GM19324 (cell line): ENCODE data around the gene GRK5.

ENCODE experiments used
- ATAC-seq: cut with Tn5 transposase; IDR thresholded peaks from one replicate; pipeline ENCODE4 v1.9.1; 2021; ENCODE audit warnings: mild to moderate bottlenecking, moderate library complexity; ENCODE audit not compliant: unreplicated experiment, low FRiP score

Gene GRK5

DNA sequence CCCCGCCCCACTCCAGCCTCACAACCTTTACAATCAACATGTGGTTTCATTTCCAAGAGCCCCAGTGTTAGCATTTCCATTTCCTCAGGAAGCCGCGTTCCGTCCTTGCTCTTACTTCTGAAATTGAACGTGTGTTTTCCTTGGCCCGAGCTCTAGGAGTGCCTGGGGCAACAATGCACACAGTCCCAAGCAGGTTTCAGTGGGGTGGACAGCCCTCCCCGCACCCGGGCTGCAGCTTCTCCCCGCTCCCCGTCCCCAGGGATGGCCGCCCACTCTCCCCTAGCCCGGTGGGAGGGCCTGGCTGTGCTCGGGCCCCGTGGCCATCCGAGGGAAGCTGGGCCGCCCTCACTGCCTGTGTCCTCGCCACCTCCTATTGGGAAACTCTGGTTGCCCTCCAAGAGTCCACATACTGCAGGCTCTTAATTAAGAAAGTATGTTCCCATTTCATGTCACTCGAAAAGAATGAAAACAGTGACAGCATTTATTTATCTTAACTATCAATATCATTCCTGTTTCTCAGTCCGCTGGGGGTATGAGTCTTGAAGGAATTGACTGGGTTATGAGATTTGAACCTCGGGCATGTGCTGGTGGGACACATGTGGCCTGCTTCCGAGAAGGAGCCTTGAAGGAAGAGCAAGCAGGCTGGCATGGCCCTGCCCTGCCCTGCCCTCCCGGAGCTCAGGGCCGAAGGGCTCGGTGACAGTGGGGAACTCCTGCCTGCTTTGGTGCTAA, 163.8 kb downstream of the GRK5 start:
- ATAC-seq: no peak

DNA sequence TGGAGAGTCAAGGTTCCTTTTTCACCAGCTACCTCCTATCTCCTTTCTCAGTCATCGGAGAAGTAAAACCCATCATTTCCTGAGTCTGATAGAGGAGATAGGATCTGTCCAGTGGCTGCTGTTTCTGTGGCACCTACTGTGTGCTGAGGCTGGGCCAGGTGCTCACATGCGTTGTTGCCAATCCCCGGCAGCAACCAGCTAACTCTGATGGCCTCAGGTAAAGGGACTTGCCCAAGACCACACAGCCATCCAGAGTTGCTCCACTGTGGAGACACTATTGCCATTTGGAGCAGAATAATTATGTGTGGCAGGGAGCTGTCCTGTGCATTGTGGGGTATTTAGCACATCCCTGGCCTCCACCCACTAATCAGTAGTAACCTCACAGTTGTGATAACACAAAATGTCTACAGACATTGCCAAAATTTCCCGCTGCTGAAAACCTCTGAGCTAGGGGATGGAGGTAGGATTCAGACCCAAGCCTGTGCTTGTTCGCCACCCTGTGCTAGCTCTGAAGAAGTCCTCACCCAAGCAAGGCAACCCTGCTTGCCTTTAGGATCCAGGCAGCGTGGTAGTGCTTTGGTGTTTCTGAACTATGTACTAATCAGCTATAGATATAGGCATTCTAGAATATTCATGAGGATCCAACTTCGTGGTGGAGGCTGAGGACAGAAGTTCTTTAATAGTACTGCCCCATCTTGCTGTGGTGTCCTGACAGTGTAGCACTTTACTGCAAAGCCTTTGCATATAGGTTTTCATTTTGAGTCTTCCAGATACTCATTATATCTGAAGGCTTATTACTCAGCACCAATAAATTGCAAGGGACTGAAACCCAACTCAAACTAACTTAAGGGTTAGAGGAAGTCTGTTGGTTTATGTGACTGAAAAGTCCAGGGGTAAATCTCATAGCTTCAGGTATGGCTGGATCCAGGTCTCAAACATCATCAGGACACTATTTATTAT, 164.6 kb downstream of the GRK5 start:
- no peak for ATAC-seq

DNA sequence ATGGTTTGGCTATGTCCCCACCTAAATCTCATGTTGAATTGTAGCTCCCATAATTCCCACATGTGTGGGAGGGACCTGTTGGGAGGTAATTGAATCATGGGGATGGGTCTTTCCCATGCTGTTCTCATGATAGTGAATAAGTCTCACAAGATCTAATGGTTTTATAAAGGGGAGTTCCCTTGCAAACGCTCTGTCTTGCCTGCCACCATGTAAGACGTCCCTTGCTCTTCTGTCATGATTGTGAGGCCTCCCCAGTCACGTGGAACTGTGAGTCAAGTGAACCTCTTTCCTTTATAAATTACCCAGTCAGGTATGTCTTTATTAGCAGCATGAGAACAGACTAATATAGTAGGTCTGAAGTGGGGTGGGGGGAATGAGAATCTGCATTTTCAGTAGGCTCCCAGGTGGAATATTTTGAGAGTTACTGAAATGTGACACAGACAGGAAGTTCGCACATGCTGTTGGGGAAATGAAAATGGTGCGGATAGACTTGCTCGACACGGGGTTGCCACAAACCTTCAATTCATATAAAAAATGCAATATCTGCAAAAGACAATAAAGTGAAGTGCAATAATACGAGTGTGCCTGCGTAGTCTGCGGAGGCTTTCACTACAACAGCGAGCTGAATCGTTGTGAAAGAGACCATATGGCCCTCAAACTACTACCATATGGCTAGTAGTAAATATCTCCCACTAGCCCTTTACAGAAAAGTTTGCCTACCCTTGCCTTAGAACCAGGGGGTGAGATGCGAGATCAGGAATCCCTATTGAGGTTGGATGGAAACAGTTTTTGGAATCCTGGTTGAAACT, 166.1 kb downstream of the GRK5 start:
- no peak for ATAC-seq

DNA sequence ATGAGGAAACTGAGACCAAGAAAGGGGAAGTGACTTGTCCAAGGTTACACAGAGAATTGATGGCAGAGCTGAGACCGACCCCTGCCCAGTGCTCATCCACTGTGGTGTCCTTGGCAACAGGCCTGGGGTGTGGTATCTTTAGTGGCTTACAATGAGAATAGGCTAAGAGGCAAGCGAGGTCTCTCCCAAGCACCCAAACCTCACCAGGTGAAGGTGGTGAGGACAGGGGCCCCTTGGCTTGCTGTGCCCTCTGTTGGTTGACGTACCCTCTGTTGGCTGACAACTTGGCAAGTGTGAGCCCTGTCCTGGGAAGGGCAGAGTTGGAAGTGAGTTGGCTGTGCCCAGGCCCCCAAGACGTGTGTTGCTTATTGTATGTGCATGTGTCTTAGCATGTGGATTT, 166.9 kb downstream of the GRK5 start:
- ATAC-seq: no peak

DNA sequence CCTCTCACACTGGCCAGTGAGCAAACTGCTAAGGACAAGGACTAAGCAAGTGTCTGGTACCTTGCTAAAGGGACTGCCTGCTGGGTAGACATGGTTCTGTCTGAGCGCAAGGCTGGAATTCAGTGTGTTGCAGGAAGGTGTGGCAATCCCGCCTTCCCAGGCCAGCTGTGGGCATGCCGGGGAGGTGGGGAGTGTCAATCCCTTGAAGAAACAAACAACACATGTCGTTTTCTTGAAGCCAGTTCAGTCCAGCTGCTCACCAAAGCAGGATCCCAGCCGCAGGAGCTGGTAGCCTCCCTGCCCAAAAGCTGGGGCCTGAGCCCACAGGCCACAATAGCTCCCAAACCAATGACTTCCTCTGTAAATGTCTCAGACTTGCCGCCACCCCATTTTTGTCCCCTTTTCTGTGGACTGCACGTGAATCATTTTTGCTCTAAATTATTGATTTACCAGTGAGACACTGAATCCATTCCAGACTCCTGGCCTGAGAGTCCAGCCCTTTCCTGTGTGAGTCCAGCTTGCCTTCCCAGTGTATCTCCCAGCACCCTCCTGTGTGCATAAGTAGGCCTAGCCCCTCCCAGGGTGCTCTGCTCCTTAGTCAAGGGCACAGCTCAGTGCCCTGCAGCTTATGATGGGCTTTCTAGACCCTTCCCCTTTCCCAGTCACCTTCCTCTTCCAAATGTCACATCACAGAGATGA, 168.4 kb downstream of the GRK5 start:
- ATAC-seq: no peak

DNA sequence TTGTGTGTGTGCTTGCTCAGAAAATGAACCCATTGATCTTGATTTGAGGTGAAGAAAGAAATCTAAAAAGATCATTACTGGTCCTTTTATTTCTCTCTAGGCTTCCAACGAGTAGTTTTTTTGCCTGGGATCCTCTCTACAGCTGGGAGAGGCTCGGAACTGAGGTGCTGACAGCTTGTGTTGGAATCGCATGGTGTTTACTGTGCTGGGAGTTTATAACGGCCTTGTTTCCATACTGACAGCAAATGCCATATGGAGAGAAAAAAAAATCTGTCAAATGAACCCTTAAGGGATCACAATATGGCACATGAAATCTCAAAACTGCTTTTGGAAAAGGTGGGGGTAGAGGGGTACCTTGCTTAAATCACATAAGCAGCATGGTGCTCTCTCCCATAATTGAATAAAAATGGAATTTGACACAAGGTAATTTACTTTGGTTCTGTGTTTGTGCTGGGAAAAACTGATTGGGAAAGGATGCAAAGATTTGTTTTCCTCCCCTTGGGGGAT, 170.1 kb downstream of the GRK5 start:
- ATAC-seq: no peak

DNA sequence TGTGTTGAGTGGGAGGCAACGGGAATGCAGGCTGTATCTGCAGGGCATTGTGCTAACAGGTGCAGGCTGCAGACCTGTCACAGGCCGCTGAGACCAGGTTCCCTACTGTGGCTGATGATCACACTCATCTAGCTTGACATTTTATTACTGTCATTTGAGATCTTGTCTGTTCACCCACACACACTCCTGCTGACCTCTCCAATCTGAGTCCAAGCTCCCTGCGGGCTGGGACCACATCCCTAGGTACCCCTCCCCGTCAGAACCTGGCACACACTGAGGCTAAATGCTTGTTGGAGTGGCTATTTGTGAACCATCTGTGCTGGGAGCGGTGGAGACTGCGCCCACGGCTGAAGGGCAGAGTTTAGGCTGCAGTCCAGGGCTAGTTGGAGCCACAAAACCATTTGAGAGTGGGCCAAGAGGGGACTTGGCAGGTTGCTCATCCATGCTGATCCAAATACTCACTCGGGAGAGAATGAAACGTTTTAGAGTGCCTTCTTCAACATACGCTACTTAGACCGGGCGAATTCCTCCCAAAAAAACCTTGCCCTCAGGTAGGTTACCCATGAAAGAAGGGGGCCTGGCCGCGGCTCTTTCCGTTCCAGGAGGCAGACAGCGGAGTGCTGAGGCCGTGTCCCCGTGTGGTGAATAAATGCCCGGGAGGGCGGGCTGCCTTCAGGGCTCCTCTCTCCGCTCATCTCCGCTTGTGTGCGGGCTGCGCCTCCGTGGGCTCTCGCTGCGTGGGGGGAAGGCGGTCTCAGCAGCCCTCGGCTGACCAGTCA, 170.8 kb downstream of the GRK5 start:
- no peak for ATAC-seq

DNA sequence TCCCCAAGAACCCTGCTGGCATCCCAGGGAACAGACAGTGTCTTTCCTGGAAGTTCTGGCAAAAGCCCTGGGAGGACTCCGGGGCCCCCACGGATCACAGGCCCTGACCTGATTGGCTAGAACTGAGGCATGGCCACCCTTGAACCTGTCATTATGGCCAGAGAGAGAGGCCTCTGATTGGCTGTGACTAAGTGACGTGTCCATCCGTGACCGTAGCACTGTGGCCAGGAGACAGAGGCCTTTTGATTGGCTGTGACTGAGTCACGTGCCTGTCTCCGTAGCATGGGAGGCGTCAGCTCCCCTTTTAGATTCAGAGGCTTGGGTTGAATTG, 171.3 kb downstream of the GRK5 start:
- no peak for ATAC-seq

DNA sequence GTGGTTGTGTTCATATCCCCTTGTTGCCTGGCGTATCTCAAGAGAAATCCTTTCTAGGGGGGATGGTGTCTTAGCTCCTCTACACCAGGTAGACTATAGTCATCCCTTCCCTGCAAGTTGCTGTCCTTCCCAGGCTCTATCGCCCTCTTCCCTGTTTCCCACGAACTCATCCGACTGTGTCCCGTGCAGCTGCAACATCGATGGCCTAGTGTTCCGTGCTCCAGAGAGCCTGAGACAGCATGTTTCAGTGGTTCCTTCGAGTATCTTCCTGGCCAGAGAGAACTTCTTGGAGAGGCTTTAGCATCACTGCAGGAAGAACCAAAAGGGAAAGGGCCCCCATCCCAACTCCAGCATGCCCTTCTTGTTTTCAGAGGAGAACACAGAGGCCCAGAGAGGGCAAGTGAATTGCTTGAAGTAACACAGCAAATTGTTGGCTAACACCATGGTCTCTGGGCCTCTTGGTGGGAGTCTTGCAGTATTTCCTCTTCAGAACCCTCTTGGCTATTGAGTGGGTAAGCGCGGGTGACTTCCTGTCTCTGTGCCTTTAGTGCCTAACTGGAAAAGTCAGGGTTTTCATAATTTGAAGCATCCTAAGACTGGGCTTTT, 172.2 kb downstream of the GRK5 start:
- ATAC-seq: no peak

DNA sequence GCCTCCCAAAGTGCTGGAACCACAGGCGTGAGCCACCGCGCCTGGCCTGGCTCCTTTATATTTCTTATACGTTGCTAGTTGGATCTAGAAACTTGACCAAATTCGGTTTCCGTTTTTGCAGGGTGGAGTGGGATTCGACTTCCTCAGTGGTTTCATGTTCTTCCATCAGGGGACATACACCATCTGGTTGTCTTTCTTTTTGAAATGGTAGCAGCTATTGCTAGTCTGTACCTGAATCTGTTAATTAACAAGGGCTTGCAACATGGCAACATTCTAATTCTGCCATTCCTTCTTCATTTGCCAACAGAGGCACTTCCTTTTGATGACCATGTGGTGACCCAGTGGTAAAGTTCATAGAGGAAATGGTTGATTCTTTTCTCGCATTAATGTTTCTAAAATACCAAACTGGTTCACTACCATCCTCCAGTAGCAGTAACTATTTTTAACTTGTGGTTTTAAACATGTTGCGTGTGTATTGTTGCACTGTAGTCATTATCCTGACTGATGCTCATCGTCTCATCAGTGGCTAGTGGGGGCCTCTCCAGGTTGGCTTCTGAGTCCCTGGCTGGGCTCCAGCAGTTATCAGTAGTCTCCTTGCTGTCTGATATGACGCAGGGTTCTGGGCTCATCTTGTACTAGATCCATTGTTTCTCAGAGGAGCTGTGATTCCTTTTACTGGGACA, 175.9 kb downstream of the GRK5 start:
- no peak for ATAC-seq

DNA sequence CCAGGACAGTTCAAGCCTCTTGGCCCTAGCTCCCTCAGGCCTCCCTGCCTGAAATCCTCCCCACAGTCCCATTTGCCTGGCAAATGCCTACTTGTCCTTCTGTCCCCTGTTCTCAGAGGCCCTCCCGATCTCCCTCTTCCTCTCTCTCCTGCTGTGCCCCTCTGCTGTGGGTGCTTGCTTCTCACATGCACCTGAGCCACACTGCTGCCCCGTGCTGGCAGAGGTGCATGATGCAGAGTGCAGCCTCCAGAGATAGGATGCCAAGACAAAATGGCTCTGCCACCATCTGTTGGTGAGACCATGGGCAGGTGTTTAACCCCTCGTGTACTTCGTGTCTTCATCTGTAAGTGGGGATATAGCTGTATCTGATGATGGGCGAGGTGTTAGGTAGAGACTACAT, 176.8 kb downstream of the GRK5 start:
- no peak for ATAC-seq

DNA sequence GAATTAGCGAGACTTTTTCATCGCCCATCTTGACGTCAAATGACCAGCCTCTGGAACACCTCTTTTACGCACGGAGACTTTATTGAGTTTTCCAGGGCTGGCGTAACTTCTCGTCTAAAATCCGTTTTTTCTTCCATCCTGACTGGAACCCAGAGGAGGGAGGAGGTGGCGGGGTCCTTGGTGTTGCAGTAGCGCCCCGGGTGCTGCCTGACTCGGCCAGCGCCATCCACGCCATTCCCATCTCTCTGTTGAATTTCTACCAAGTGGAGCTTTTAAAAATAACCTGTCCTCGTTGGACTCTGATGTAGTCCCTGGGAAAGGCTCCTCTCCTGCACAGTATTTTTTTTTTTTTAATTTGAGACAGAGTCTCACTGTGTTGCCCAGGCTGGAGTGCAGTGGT, 179.3 kb downstream of the GRK5 start:
- no peak for ATAC-seq

DNA sequence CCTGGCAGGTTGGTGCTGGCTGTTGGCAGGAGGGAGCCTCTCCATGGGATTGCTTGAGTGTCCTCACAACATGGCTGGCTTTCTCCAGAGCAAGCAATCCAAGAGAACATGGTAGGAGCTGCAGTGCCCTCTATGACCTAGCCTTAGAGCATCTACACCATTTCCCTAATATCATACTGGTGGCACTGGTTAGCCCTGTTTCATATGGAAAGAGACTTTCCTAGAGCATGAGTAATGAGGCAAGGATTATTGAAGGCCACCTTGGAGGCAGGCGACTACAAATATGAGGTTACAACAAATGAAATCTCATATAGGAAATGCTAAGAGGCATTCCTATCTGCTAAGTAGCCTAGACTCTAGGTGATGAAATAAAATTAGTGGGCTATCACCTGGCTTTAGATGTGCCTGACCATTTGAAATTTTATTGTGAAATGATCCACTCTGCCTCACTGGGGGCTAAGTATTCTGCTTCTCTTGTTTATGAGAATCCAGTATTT, 181.5 kb downstream of the GRK5 start:
- ATAC-seq: no peak

DNA sequence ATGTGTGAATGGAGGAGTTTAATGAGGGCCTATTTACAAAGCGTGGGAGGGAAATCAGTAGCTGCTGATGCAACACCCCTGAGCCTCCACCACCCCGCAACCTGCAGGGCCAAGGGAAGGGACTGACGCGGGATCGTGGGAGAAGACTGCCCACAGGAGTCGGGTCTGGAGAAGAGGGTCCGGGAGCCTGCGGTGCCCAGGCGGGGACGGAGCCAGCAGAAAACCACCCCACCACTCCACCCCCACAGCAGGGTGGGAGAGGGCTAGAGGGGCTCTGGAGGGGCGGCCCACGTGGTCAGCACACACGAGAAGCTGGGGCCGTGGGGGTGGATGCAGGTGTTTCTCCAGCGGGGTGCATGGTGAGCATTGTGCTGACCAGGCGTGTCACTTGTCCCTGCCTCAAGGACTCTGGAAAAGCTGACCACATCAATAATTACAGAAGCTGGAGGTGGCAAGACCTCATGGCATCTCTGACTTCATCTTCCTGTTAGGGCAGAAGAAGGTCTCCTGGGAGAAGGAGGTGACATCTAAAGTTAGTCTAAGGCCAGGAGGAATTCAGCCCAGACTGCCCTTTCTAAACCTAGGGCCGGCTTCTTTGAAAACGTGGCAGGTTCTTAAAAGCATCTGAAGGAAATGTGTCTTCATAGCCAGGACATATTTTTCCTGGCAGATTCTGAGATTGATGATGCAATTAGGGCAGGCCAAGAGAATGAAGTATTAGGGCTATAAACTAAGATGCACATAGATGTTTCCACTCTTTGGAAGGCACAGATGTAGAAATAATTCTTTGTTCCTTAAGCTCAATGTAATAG, 184.3 kb downstream of the GRK5 start:
- no peak for ATAC-seq

DNA sequence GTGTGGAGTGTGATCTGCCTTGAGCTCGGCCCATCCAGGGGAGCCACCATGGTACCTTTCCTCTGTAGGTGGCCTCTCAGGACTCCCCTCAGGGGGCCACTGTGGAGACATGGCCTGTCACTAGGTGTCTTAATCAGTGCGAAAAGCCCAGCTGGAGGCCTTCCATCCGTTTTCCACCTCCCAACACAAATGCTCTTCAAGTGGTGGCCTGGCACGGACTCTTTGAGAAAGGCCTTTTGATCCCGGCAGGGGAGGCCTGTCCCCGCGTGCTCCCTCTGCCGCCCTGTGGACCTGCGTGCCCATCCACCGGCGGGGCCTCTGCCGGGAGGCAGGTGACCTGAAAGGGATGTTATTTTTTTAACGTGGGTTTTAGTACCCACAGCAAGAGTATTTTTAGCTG, 185.6 kb downstream of the GRK5 start:
- no peak for ATAC-seq

DNA sequence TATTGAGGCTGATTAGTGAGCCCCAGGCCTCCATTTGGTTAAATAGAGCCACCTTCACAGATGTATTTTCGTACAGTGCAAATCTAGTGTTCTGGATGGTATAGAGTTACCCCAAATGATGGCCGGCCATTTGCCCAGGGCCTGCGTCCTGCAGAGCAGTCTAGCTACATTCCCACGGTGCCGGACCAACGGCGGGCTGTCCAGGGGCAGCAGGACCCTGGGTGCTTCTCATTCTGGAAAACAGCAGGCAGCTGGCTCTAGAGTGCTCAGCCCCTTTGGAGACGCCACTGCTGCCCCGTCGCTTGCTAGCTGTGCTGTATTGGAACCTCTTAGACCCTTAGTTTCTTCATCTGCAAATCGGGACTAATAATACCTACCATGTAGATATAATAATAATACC, 186.1 kb downstream of the GRK5 start:
- ATAC-seq: no peak

DNA sequence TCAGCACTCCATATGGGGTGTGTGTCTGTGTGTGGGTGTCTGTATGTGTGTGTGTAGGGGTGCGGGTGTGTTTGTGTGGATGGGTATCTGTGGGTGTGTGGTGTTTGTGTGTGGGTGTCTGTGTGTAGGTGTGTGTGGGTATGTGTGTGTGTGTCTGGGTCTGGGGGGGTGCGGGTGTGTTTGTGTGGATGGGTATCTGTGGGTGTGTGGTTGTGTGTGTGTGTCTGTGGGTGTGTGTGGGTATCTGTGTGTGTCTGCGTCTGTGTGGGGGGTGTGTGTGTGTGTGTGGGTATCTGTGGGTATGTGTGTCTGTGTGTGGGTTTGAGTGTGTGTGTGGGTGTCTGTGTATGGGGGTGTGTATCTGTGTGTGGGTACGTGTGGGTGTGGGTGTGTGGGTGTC, 186.5 kb downstream of the GRK5 start:
- no peak for ATAC-seq
